ENCODE measurements around the gene NKAPL. TPM values are rescaled to one million over a fixed set of nuclear protein-coding genes. Genes with fewer than 3 reads are reported as not detected.

Gene NKAPL
- total and polyA plus RNA-seq, 2 of the 13 experiments (the other 11 are each of a cell fraction or from before 2014, with no cell fraction given), result not detected

DNA sequence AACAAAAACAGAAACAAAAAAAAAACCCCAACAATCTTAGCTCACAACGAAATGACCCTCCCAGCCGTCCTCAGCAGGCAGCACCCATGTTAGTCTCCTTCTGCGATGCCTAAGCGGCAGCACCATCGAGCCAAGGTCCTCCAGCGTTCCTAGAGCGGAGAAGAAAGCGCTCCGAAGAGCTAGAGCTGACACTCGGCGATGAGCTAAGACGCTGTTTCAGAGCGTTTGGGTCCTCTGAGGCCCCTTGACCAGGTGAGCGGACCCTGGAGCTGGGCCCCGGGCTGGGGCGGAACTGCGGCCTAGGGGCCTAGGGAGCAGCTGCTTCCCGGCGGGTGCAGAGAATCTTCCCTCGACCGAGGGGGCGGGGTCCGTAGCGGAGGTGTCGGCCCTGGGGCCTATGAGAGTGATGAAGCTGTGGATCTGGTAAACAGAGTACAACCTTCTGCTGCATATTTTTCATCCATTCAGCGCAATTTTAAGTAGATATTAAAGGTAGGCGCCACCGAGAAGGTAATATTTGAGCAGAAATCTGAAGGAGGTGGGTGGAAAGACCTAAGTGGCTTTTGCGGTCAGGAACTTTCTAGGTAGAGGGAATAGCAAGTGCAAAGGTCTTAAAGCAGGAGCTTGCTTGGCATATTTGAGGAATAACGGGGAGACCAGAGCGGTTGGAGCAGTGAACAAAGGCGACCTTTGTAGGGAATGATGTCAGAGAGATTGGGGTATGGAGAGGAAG, 8.0 kb downstream of the NKAPL start, which contains the start of gene ZSCAN26 (continued):
- TF ChIP-seq, protein P1, sequence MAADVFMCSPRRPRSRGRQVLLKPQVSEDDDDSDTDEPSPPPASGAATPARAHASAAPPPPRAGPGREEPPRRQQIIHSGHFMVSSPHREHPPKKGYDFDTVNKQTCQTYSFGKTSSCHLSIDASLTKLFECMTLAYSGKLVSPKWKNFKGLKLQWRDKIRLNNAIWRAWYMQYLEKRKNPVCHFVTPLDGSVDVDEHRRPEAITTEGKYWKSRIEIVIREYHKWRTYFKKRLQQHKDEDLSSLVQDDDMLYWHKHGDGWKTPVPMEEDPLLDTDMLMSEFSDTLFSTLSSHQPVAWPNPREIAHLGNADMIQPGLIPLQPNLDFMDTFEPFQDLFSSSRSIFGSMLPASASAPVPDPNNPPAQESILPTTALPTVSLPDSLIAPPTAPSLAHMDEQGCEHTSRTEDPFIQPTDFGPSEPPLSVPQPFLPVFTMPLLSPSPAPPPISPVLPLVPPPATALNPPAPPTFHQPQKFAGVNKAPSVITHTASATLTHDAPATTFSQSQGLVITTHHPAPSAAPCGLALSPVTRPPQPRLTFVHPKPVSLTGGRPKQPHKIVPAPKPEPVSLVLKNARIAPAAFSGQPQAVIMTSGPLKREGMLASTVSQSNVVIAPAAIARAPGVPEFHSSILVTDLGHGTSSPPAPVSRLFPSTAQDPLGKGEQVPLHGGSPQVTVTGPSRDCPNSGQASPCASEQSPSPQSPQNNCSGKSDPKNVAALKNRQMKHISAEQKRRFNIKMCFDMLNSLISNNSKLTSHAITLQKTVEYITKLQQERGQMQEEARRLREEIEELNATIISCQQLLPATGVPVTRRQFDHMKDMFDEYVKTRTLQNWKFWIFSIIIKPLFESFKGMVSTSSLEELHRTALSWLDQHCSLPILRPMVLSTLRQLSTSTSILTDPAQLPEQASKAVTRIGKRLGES (CRISPR knock-in tag; IDR thresholded peaks at IDR 0.05; ENCODE audit: borderline replicate concordance), result no peak
- TF ChIP-seq, protein P2, sequence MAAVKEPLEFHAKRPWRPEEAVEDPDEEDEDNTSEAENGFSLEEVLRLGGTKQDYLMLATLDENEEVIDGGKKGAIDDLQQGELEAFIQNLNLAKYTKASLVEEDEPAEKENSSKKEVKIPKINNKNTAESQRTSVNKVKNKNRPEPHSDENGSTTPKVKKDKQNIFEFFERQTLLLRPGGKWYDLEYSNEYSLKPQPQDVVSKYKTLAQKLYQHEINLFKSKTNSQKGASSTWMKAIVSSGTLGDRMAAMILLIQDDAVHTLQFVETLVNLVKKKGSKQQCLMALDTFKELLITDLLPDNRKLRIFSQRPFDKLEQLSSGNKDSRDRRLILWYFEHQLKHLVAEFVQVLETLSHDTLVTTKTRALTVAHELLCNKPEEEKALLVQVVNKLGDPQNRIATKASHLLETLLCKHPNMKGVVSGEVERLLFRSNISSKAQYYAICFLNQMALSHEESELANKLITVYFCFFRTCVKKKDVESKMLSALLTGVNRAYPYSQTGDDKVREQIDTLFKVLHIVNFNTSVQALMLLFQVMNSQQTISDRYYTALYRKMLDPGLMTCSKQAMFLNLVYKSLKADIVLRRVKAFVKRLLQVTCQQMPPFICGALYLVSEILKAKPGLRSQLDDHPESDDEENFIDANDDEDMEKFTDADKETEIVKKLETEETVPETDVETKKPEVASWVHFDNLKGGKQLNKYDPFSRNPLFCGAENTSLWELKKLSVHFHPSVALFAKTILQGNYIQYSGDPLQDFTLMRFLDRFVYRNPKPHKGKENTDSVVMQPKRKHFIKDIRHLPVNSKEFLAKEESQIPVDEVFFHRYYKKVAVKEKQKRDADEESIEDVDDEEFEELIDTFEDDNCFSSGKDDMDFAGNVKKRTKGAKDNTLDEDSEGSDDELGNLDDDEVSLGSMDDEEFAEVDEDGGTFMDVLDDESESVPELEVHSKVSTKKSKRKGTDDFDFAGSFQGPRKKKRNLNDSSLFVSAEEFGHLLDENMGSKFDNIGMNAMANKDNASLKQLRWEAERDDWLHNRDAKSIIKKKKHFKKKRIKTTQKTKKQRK (IDR thresholded peaks at IDR 0.05; ENCODE audit: low read length), result no peak
- TF ChIP-seq ZFAT (CRISPR knock-in tag; conservative IDR thresholded peaks at IDR 0.05), result no peak
- TF ChIP-seq, protein P3, sequence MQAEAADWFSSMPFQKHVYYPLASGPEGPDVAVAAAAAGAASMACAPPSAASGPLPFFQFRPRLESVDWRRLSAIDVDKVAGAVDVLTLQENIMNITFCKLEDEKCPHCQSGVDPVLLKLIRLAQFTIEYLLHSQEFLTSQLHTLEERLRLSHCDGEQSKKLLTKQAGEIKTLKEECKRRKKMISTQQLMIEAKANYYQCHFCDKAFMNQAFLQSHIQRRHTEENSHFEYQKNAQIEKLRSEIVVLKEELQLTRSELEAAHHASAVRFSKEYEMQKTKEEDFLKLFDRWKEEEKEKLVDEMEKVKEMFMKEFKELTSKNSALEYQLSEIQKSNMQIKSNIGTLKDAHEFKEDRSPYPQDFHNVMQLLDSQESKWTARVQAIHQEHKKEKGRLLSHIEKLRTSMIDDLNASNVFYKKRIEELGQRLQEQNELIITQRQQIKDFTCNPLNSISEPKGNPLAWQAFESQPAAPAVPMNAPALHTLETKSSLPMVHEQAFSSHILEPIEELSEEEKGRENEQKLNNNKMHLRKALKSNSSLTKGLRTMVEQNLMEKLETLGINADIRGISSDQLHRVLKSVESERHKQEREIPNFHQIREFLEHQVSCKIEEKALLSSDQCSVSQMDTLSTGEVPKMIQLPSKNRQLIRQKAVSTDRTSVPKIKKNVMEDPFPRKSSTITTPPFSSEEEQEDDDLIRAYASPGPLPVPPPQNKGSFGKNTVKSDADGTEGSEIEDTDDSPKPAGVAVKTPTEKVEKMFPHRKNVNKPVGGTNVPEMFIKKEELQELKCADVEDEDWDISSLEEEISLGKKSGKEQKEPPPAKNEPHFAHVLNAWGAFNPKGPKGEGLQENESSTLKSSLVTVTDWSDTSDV (CRISPR knock-in tag; IDR thresholded peaks at IDR 0.05), result 0 out of 2 replicates have a peak, but pooled peaks have one; percentile 34
- TF ChIP-seq, protein P4, sequence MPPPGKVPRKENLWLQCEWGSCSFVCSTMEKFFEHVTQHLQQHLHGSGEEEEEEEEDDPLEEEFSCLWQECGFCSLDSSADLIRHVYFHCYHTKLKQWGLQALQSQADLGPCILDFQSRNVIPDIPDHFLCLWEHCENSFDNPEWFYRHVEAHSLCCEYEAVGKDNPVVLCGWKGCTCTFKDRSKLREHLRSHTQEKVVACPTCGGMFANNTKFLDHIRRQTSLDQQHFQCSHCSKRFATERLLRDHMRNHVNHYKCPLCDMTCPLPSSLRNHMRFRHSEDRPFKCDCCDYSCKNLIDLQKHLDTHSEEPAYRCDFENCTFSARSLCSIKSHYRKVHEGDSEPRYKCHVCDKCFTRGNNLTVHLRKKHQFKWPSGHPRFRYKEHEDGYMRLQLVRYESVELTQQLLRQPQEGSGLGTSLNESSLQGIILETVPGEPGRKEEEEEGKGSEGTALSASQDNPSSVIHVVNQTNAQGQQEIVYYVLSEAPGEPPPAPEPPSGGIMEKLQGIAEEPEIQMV (CRISPR knock-in tag; IDR thresholded peaks at IDR 0.05; ENCODE audit: low read depth), result peak; percentile 45; the same call in 1 of the 2 replicates
- TF ChIP-seq POLR2AphosphoS2 (IDR thresholded peaks at IDR 0.05; ENCODE audit: low read depth, low read length), result no peak
- peak; percentile 73 for TF ChIP-seq GATAD2A (CRISPR knock-in tag; IDR thresholded peaks at IDR 0.05)
- TF ChIP-seq ZNF468 (CRISPR knock-in tag; IDR thresholded peaks at IDR 0.05), result no peak
- peak; percentile 95 for TF ChIP-seq ZNF883 (CRISPR knock-in tag; IDR thresholded peaks at IDR 0.05; ENCODE audit: not compliant biosample characterization)
- no peak for TF ChIP-seq NONO (IDR thresholded peaks at IDR 0.05)
- peak; percentile 86 for TF ChIP-seq NONO (CRISPR knock-in tag; conservative IDR thresholded peaks at IDR 0.05)
- 0 out of 2 replicates have a peak, but pooled peaks have one; percentile 59 for TF ChIP-seq HES4 (CRISPR knock-in tag; IDR thresholded peaks at IDR 0.05; ENCODE audit: borderline replicate concordance)

All from HepG2 (cell line).